Measurements from ENCODE around the gene RPH3AL.
A peak's percentile ranks its signal among the peaks of the same experiment; 100 is the strongest.
"Not testable (repeated sequence)": the region's sequence is repeated elsewhere in the genome, so short reads cannot be mapped to it uniquely, and the experiment has no call there.

RPH3AL gene

GRCh38 chr17:279331-279730 lies 73.3 kb downstream of the RPH3AL start:
- no peak for DNase-seq

- DNase-seq, result no peak
Observed at GRCh38 chr17:278676-279059, 73.9 kb downstream of the RPH3AL start.

GRCh38 chr17:278055-278675 lies 74.4 kb downstream of the RPH3AL start:
- DNase-seq, result peak; percentile 12

GRCh38 chr17:274902-275301 lies 77.7 kb downstream of the RPH3AL start:
- DNase-seq, result no peak

- peak; percentile 19 for DNase-seq
Observed at GRCh38 chr17:273981-274832, 78.4 kb downstream of the RPH3AL start.

- peak; percentile 4 for DNase-seq
Observed at GRCh38 chr17:272856-273255, 79.8 kb downstream of the RPH3AL start.

GRCh38 chr17:271928-272623 lies 80.5 kb downstream of the RPH3AL start:
- not testable (repeated sequence) for DNase-seq

GRCh38 chr17:269616-270514 lies 82.7 kb downstream of the RPH3AL start:
- DNase-seq, result peak; percentile 19

GRCh38 chr17:266701-267667 lies 85.6 kb downstream of the RPH3AL start:
- DNase-seq, result peak; percentile 25

GRCh38 chr17:266219-266618 lies 86.4 kb downstream of the RPH3AL start:
- peak; percentile 2 for DNase-seq

GRCh38 chr17:265718-266117 lies 86.9 kb downstream of the RPH3AL start:
- peak; percentile 17 for DNase-seq

GRCh38 chr17:263773-264172 lies 88.8 kb downstream of the RPH3AL start:
- peak; percentile 18 for DNase-seq

- peak; percentile 2 for DNase-seq
Observed at GRCh38 chr17:263271-263670, 89.3 kb downstream of the RPH3AL start.

GRCh38 chr17:261635-262034 lies 91.0 kb downstream of the RPH3AL start:
- no peak for DNase-seq

GRCh38 chr17:260944-261343 lies 91.7 kb downstream of the RPH3AL start:
- peak; percentile 6 for DNase-seq

- DNase-seq, result peak; percentile 14
Observed at GRCh38 chr17:260031-260791, 92.4 kb downstream of the RPH3AL start.

GRCh38 chr17:259341-259976 lies 93.1 kb downstream of the RPH3AL start:
- DNase-seq, result peak; percentile 9

- peak; percentile 3 for DNase-seq
Observed at GRCh38 chr17:258906-259305, 93.7 kb downstream of the RPH3AL start.

GRCh38 chr17:258045-258734 lies 94.4 kb downstream of the RPH3AL start:
- peak; percentile 11 for DNase-seq
